Measurements from ENCODE around the gene APOBEC3G.
A peak's percentile ranks its signal among the peaks of the same experiment; 100 is the strongest.

Gene APOBEC3G

DNA sequence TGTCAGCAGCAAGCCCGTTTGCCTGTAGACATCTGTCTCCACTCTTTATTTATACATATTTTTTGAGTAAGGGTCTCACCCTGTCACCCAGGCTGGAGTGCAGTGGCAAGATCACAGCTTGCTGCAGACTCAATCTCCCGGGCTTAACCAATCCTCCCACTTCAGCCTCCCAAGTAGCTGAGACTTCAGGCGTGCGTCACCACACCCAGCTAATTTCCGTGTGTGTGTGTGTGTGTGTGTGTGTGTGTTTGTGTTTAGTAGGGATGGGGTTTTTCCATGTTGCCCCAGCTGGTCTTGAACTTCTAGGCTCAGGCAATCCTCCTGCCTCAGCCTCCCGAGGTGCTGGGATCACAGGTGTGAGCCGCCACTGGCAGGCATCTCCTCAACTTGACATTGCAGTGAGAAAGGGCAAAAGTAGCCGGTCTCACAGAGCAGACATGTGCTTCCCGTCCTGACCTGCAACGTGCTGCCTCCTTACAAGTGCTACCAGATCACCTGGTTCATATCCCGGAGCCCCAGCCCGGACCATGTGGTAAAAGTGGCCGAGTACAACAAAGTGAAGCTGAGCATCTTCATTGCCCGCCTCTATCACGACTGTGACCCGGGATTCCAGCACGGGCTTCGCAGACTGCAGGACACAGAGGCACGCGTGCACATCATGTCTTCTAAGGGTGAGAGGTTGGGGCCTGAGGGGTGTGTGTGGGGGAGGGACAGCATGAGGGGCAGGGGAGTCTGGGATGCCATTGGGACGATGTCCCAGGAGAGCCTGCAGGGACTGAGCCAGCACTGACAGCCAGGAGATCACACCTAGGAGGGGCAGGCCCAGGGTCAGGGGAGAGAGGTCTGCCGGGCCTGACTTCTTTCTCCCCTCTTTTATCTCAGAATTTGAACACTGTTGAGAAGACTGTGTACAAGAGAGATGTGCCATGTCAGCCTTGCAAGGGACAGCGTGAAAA lies 14.3 kb downstream of the APOBEC3G start:
- no peak for DNase-seq (ENCODE audit: low read depth in 2 of 2)

DNA sequence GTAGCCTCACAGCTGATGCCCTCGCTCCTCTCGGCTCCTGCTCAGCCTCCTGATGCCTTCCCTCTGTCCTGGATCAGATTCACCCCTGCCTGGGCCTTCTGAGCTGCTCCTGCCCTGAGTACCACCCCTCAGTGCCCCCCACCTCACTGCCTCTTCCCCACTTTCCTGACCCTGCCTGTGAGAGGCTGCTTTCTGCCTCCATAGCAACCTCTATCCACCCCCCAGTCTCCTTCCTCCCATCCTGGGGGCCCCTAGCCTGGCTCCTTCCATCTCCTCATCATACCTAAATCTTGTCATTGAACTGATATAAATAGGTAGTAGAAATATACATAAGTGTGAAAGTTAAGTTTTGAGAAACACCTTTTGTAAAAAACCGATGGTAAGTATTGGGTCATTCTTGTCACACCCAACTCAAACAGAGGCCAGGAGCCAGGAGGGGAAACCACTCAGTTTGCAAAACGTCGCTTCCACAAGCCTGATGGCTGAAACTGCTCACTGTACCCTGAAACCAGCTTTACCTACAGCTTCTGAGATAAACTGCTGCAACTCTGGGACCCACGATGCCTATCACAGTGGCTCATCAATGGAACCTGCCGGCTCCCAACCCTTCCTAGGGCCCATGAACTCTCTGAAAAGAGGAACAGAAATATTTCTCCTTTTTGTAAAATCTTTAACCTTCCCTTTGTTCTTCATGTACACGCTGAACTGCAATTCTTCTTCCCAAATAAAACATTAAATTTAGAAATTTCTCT lies 15.2 kb downstream of the APOBEC3G start:
- no peak for DNase-seq (ENCODE audit: low read depth in 2 of 2)

- no peak for DNase-seq (ENCODE audit: low read depth in 2 of 2)
Measured at GRCh38 chr22:39094717-39095389, 17.8 kb downstream of the APOBEC3G start.

DNA sequence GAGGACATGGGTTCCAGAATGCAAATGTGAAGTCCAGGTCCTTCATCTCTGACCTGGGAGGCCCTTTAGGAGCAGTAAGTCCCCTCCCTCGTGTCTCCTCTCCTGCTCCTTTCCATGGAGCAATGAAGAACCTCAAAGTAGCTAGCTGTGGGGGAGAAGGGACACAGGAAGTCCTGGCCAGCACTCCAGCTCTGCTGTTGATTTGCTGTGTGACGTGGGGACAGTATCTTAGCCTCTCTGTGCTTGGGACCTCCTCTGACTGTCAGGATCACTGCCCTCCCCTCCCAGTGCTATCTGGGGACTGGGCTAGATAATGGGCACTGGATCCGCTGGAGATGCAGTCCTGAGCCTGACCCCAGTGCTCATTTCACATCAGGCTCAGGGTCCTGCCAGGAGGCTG lies 18.9 kb downstream of the APOBEC3G start:
- no peak for DNase-seq (ENCODE audit: low read depth in 2 of 2)

- no peak for DNase-seq (ENCODE audit: low read depth in 2 of 2)
Measured at GRCh38 chr22:39097098-39098020, 20.3 kb downstream of the APOBEC3G start, which contains the start of gene APOBEC3H. TSS of gene APOBEC3H (plus strand) at chr22:39097244. CDS start at chr22:39100279, 3,035 bp downstream.

DNA sequence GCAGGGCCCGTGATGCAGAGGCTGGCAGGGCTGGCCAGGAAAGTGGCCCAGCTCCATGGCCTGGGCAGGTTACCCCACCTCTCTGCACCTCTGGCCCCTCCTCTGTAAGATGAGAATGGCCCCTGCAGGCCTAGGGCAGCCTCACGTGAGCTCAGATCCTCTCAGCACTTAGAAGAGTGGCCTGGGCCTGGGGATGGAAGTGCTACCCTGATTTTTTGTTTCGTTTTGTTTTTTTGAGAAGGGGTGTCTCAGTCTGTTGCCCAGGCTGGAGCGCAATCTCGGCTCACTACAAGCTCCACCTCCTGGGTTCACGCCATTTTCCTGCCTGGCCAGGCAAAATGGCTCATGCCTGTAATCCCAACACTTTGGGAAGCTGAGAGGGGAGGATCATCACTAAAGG lies 21.0 kb downstream of the APOBEC3G start:
- DNase-seq (ENCODE audit: low read depth in 2 of 2) = no peak

DNA sequence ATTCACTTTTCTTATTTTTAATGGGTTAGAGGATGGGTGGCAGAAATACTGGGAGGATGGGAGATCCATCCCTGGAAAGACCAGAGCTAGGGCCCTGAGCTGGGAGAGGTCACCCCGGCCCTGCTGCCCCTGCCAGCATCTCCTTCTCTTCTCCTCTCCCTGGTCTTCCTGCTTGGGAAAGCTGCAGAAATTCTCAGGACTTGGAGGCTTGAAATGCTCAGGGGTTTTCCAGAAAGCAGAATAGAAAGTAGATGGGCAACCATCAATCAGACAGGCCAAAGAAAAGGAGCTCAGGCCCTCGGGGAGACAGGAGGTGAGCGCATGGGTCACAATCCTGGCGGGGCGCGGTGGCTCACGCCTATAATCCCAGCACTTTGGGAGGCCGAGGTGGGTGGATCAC lies 21.5 kb downstream of the APOBEC3G start:
- no peak for DNase-seq (ENCODE audit: low read depth in 2 of 2)

GRCh38 chr22:39101226-39101625 lies 24.2 kb downstream of the APOBEC3G start:
- no peak for DNase-seq (ENCODE audit: low read depth in 2 of 2)

- DNase-seq (ENCODE audit: low read depth in 2 of 2) = no peak
Measured at GRCh38 chr22:39103431-39103830, 26.4 kb downstream of the APOBEC3G start.

- no peak for DNase-seq (ENCODE audit: low read depth in 2 of 2)
Measured at GRCh38 chr22:39106326-39106725, 29.3 kb downstream of the APOBEC3G start.

GRCh38 chr22:39108487-39108886 lies 31.4 kb downstream of the APOBEC3G start:
- DNase-seq (ENCODE audit: low read depth in 2 of 2) = no peak

- DNase-seq (ENCODE audit: low read depth in 2 of 2) = no peak
Measured at GRCh38 chr22:39109361-39109760, 32.3 kb downstream of the APOBEC3G start.

DNA sequence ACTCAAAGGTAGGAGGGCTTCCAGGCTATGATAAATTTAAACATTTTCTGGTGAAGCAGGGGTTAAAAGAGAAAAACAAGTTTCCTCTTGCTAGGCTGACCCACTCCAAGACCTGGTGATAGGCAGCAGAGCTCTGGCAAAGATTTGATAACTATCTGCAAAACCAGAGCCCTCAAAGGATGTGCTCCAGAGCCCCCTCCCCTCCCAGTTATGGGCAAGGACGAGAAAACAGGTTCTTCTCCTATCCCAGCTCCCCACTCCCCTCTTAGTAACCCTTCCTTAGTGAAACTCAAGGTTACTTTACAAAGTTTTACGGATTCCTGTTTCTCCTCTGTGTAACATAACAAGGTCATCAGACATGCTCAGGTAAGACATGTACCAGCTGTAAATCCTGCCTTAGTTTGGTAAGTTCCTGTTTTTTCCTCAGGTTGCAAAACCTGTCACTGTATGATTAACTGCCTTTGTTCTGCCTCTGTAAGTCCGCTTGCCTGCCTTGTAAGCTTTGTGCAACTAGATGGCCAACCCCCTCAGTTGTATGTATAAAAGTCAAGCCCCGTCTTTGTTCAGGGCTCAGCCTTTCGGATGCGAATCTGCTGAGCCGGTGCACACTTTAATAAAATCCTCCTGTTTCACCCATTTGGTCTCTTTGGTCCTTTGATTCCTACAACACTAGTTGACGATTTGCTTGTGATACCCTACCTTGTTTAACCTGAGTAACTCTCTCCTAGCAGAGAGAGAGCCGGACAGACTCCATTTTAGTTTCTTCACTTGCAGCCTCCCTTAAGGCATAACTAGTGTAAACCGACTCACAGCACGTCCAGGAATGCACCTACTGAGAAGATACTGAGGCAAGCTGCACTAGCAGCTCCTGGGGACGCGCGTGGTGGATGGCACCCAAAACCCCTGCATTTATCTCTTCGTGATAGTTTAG lies 33.8 kb downstream of the APOBEC3G start:
- DNase-seq (ENCODE audit: low read depth in 2 of 2) = no peak

DNA sequence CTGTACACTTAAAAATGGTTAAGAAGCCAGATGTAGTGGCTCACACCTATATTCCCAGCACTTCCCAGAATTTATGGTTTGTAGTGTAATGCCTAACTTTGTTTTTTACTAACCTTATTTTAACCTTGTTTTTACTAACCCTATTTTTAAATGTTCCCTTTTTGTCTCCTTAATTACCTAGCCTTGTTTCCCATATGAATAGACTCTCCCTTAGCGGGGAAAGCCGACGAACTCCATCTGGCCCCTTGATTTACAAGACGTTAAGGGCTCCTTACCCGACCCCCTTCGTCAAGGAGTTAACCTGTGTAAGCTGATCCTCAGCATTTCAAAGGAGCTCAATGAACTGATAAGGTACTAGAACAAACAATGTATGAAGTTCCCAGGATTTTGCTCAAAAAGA lies 37.0 kb downstream of the APOBEC3G start:
- DNase-seq (ENCODE audit: low read depth in 2 of 2) = no peak

DNA sequence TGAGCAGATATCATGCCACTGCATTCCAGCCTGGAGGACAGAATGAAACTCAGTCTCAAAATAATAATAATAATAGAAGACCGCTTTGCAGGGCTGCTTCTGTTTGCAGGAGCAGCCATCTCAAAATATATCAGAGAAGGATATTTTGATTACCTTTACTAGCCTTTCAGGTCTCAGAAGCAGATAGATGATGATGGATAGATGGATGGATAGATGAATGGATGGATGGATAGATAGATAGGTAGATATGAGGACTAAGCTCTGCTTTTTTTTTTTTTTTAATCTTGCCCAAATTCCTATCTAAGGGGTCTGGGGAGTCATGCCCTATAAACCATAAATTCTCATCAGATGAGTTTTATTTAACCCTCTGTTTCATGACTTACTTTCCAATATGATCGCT lies 38.5 kb downstream of the APOBEC3G start:
- DNase-seq (ENCODE audit: low read depth in 2 of 2) = no peak

DNA sequence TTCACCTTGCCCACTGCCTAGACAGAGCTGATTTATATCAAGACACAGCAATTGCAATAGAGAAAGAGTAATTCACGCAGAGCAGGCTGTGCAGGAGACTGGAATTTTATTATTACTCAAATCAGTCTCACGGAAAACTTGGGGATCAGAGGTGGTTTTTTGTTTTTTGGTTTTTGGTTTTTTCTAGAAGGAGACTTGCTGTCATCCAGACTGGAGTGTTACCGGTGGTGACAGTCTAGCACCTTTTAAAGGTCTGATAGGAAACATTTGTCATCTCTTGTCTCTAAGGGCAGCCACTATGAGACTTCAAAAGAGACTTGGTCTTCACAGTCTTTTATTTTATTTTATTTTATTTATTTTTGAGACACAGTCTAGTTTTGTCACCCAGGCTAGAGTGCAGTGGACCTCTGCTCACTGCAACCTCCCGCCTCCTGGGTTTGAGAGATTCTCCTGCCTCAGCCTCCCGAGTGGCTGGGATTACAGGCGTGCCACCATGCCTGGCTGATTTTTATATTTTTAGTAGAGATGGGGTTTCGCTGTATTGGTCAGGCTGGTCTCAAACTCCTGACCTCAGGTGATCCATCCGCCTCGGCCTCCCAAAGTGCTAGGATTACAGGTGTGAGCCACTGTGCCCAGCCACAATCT lies 39.0 kb downstream of the APOBEC3G start:
- no peak for DNase-seq (ENCODE audit: low read depth in 2 of 2)

GRCh38 chr22:39117585-39118191 lies 40.6 kb downstream of the APOBEC3G start:
- DNase-seq (ENCODE audit: low read depth in 2 of 2) = peak; percentile 54 to 56

GRCh38 chr22:39120983-39121382 lies 43.9 kb downstream of the APOBEC3G start:
- no peak for DNase-seq (ENCODE audit: low read depth in 2 of 2)
